Measurements from ENCODE around the gene SPAG17.

GRCh38 chr1:118073648-118074435, 111.2 kb downstream of the SPAG17 start:
- TF ChIP-seq, protein P1, sequence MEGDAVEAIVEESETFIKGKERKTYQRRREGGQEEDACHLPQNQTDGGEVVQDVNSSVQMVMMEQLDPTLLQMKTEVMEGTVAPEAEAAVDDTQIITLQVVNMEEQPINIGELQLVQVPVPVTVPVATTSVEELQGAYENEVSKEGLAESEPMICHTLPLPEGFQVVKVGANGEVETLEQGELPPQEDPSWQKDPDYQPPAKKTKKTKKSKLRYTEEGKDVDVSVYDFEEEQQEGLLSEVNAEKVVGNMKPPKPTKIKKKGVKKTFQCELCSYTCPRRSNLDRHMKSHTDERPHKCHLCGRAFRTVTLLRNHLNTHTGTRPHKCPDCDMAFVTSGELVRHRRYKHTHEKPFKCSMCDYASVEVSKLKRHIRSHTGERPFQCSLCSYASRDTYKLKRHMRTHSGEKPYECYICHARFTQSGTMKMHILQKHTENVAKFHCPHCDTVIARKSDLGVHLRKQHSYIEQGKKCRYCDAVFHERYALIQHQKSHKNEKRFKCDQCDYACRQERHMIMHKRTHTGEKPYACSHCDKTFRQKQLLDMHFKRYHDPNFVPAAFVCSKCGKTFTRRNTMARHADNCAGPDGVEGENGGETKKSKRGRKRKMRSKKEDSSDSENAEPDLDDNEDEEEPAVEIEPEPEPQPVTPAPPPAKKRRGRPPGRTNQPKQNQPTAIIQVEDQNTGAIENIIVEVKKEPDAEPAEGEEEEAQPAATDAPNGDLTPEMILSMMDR (IDR thresholded peaks at IDR 0.05): no peak
- TF ChIP-seq EZH2 (IDR thresholded peaks at IDR 0.05; ENCODE audit: borderline replicate concordance, insufficient read depth, low read depth, low read length, poor library complexity, severe bottlenecking): no peak

All from B cell (primary cell).